Osteoblast (primary cell): ENCODE results near the gene SLC34A1. TPM values are rescaled to one million over a fixed set of nuclear protein-coding genes. Genes with fewer than 3 reads are reported as not detected.

ENCODE experiments used
- DNase-seq: peaks from one replicate; pipeline ENCODE4 v3.0.0; 2011; ENCODE audit warnings: low spot score, mixed read lengths; ENCODE audit not compliant: insufficient read length; ENCODE audit errors: missing footprints
- H2AFZ ChIP-seq: 2 replicates; pipeline ENCODE4 v1.6.0; 2011; ENCODE audit warnings: mild to moderate bottlenecking, low read length
- H3K27ac ChIP-seq: 2 replicates; pipeline ENCODE4 v1.5.1; 2011; ENCODE audit warnings: mild to moderate bottlenecking, low read depth, low read length, moderate library complexity
- H3K27me3 ChIP-seq: 2 replicates; pipeline ENCODE4 v1.6.0; 2012; ENCODE audit warnings: mild to moderate bottlenecking, control low read depth, inconsistent platforms, low read length, moderate library complexity; ENCODE audit not compliant: insufficient read depth
- H3K36me3 ChIP-seq: 2 replicates; pipeline ENCODE4 v1.5.1; 2011; ENCODE audit warnings: mild to moderate bottlenecking, low read length, control low read depth, moderate library complexity; ENCODE audit not compliant: insufficient read depth
- H3K4me1 ChIP-seq: 2 replicates; pipeline ENCODE4 v1.5.1; 2011; ENCODE audit warnings: mild to moderate bottlenecking, low read length, control low read depth, moderate library complexity; ENCODE audit not compliant: insufficient read depth
- H3K4me2 ChIP-seq: 2 replicates; pipeline ENCODE4 v1.6.0; 2011; ENCODE audit warnings: mild to moderate bottlenecking, low read length; ENCODE audit not compliant: insufficient read depth
- H3K4me3 ChIP-seq: fragments of 200-600 bp; sonication (generic); 3 replicates; pipeline ENCODE4 v1.5.1; 2012; ENCODE audit warnings: mild to moderate bottlenecking, low read length, inconsistent platforms; ENCODE audit not compliant: insufficient read depth
- H3K79me2 ChIP-seq: 2 replicates; pipeline ENCODE4 v1.6.0; 2012; ENCODE audit warnings: mild to moderate bottlenecking, low read length, control low read depth, inconsistent platforms; ENCODE audit not compliant: insufficient read depth
- H3K9me3 ChIP-seq: 2 replicates; pipeline ENCODE4 v1.5.1; 2011; ENCODE audit warnings: low read depth, low read length, control low read depth
- H4K20me1 ChIP-seq: 2 replicates; pipeline ENCODE4 v1.6.0; 2012; ENCODE audit warnings: mild to moderate bottlenecking, low read length, control low read depth; ENCODE audit not compliant: insufficient read depth
- total RNA-seq: library from RNA; depleted of rRNA; stranded (reverse); fragments of >200 nt; gene quantifications from 2 replicates; pipeline ENCODE4 v1.2.3, GENCODE V29; 2012
- TF ChIP-seq, protein P1 (sequence below): IDR thresholded peaks from 2 replicates; pipeline ENCODE4 v1.5.1; 2011; ENCODE audit warnings: mild to moderate bottlenecking, low read depth, low read length, moderate library complexity; ENCODE audit errors: extremely low read depth

SLC34A1 gene
- total RNA-seq, 1 donor = not detected

DNA sequence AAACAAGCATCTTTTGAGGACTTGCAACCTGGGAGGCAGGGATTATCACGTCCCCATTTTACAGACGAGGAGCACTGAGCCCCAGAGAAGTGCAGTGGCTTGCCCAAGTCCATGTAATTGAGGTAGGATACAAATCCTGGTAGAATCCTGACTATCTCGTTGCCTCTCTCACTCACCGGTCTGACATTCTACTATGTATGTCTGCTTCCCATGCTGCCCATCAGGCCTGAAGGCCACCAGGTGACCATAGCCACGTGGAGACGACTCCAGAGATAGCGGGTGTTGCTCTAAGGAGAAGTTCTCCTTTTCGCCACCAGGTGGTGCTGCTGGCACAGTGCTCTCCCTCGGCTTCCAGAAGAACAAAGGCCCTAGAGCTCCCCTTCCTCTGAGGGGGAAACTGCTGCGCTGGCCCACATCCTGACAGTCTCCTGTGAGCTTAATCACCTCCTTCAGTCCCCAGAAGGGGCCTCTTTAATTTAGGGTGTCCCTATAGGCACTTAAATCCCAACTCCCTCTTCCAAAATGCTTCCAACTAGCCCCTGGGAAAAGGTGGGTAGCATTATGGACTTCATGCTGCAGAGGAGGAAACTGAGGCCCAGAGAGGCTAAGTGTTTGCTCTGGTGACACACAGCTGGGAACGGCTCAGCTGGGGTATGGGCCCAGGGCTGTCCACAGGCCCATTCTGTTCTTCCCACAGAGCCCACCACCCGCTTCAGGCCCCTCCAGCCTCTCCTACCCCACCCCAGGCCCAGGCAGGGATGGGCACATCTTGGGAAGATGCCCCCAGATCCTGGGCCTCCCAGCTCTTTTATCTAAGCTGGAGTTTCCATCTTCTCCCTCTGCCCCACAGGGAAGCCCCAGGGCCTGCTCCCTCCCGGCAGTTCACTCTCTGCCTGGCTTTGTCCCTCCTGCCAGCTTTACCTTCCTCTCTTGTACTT is 6.4 kb downstream of the SLC34A1 start:
- H3K9me3 ChIP-seq = no peaks in the 10 kb centered on the region
- no peak overlapping the region for H2AFZ ChIP-seq
- no peak overlapping the region for H3K4me2 ChIP-seq
- peaks cover 4% of the 10 kb centered on the region for H4K20me1 ChIP-seq
- TF ChIP-seq, protein P1, sequence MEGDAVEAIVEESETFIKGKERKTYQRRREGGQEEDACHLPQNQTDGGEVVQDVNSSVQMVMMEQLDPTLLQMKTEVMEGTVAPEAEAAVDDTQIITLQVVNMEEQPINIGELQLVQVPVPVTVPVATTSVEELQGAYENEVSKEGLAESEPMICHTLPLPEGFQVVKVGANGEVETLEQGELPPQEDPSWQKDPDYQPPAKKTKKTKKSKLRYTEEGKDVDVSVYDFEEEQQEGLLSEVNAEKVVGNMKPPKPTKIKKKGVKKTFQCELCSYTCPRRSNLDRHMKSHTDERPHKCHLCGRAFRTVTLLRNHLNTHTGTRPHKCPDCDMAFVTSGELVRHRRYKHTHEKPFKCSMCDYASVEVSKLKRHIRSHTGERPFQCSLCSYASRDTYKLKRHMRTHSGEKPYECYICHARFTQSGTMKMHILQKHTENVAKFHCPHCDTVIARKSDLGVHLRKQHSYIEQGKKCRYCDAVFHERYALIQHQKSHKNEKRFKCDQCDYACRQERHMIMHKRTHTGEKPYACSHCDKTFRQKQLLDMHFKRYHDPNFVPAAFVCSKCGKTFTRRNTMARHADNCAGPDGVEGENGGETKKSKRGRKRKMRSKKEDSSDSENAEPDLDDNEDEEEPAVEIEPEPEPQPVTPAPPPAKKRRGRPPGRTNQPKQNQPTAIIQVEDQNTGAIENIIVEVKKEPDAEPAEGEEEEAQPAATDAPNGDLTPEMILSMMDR = peak; percentile 97
- peak; percentile 98 for DNase-seq
- no peak overlapping the region for H3K4me3 ChIP-seq
- H3K36me3 ChIP-seq = no peaks in the 10 kb centered on the region
- no peaks in the 10 kb centered on the region for H3K79me2 ChIP-seq
- peaks cover 18% of the 10 kb centered on the region for H3K4me1 ChIP-seq
- peaks cover 10% of the 10 kb centered on the region for H3K27me3 ChIP-seq
- H3K27ac ChIP-seq = peak overlapping the region; percentile 80

DNA sequence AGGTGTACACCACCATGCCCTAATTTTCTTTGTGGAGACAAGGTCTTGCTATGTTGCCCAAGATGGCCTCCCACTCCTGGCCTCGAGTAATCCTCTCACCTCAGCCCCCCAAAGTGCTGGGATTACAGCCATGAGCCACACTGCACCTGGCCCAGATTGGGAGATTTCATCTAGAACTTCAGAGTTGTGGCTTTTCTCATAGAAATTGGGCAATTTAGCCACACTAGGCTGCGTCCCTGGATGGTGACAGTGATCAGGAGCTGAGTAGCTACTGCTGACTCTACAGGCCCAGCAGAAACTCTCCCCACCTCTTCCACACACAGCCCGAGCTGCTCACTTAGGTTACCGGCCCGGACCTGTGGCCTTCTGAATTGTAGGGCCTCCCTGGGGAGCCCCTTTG is 8.5 kb downstream of the SLC34A1 start:
- Histone ChIP-seq H3K79me2 (no peaks in the 10 kb centered on the region), H4K20me1 (peaks cover 4% of the 10 kb centered on the region), H3K27me3 (peaks cover 14% of the 10 kb centered on the region), H3K9me3 (no peaks in the 10 kb centered on the region), H3K36me3 (no peaks in the 10 kb centered on the region), H3K4me3 (no peak overlapping the region), H3K4me2 (no peak overlapping the region), H2AFZ (no peak overlapping the region), H3K27ac (no peak overlapping the region), H3K4me1 (peaks cover 18% of the 10 kb centered on the region)
- no peak for DNase-seq
- TF ChIP-seq, protein P1 = no peak

DNA sequence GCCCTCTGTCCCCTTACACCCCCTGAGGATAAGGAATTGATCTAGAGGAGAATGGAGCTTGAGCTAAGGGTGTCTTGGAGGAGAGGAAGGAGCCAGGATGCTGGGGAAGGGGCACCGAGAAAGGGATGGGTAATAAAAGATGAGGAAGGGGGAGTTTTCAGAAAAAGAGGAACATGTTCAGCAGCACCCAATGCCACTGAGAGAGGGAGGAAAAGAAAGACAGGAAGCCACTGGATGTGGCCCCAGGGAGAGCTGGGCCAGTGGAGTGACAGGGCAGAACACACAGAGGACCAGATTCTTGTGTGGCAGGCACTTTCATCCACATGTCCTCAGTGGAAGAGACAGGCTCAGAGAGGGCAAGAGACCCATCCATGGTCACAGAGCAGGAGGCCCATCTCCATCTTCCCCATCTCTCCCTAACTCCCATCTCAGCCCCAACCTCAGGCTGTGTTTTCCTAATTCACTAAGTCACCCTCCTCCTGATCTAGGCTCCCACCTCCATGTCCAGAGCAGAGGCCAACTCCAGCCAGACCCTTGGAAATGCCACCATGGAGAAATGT is 9.1 kb downstream of the SLC34A1 start:
- Histone ChIP-seq H3K9me3 (no peaks in the 10 kb centered on the region), H3K27me3 (peaks cover 15% of the 10 kb centered on the region), H3K4me2 (no peak overlapping the region), H2AFZ (no peak overlapping the region), H3K79me2 (no peaks in the 10 kb centered on the region), H3K4me1 (peaks cover 18% of the 10 kb centered on the region), H4K20me1 (peaks cover 4% of the 10 kb centered on the region), H3K27ac (no peak overlapping the region), H3K4me3 (no peak overlapping the region), H3K36me3 (no peaks in the 10 kb centered on the region)
- TF ChIP-seq, protein P1 = no peak
- peak; percentile 73 for DNase-seq

DNA sequence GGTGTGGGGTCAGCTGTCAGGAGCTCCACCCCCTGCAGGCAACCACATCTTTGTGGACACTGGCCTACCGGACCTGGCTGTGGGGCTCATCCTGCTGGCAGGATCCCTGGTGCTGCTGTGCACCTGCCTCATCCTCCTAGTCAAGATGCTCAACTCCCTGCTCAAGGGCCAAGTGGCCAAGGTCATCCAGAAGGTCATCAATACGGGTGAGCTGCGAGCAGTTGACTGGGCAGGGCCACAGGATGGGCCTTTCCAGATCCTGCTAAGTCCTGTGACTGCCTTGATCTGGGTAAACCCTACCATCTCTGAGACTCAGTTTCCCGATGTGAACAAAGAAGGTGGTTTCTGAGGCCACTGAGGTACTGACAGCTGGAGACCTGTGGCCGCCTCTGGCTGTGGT is 9.8 kb downstream of the SLC34A1 start:
- H3K79me2 ChIP-seq = no peaks in the 10 kb centered on the region
- no peaks in the 10 kb centered on the region for H3K36me3 ChIP-seq
- H3K4me1 ChIP-seq = peaks cover 15% of the 10 kb centered on the region
- peak; percentile 72 for DNase-seq
- TF ChIP-seq, protein P1 = no peak
- H3K27ac ChIP-seq = no peak overlapping the region
- H3K4me2 ChIP-seq = no peak overlapping the region
- no peaks in the 10 kb centered on the region for H3K9me3 ChIP-seq
- H3K27me3 ChIP-seq = peaks cover 18% of the 10 kb centered on the region
- no peaks in the 10 kb centered on the region for H4K20me1 ChIP-seq
- no peak overlapping the region for H3K4me3 ChIP-seq
- H2AFZ ChIP-seq = no peak overlapping the region
